Astrocyte (in vitro differentiated cells and primary cell): Measurements from ENCODE around the gene TMEM222. TPM values are rescaled to one million over a fixed set of nuclear protein-coding genes. Genes with fewer than 3 reads are reported as not detected.

Experiments
- DNase-seq: peaks from one replicate; pipeline ENCODE4 v3.0.0-alpha.2; 2010; ENCODE audit warnings: low read depth
- FAIRE-seq: peaks from 2 replicates; lab custom pipeline; 2011; peaks lifted over from hg19 to GRCh38; lab: Jason Lieb, UNC
- H2AFZ ChIP-seq: 2 replicates; pipeline ENCODE4 v1.6.0; 2012; ENCODE audit warnings: low read depth, low read length, inconsistent platforms
- H3K27ac ChIP-seq: 2 replicates; pipeline ENCODE4 v1.5.1; 2011; ENCODE audit warnings: low read depth, low read length, inconsistent platforms
- H3K27me3 ChIP-seq: 2 replicates; pipeline ENCODE4 v1.6.0; 2011; ENCODE audit warnings: low read length, inconsistent platforms; ENCODE audit not compliant: insufficient read depth
- H3K36me3 ChIP-seq: 2 replicates; pipeline ENCODE4 v1.5.1; 2011; ENCODE audit warnings: low read length, inconsistent platforms; ENCODE audit not compliant: insufficient read depth
- H3K4me1 ChIP-seq: 2 replicates; pipeline ENCODE4 v1.5.1; 2011; ENCODE audit warnings: low read length, inconsistent platforms; ENCODE audit not compliant: insufficient read depth
- H3K4me2 ChIP-seq: 2 replicates; pipeline ENCODE4 v1.6.0; 2012; ENCODE audit warnings: low read length, inconsistent platforms
- H3K4me3 ChIP-seq: 2 replicates; pipeline ENCODE4 v1.5.1; 2011; ENCODE audit warnings: low read depth, mild to moderate bottlenecking, low read length, inconsistent platforms; ENCODE audit not compliant: insufficient read depth
- H3K79me2 ChIP-seq: 2 replicates; pipeline ENCODE4 v1.6.0; 2012; ENCODE audit warnings: mild to moderate bottlenecking, low read length, inconsistent platforms; ENCODE audit not compliant: insufficient read depth
- H3K9ac ChIP-seq: 2 replicates; pipeline ENCODE4 v1.6.0; 2012; ENCODE audit warnings: mild to moderate bottlenecking, low read length, inconsistent platforms
- H3K9me3 ChIP-seq: 2 replicates; pipeline ENCODE4 v1.5.1; 2012; ENCODE audit warnings: low read depth, mild to moderate bottlenecking, low read length, inconsistent platforms; ENCODE audit not compliant: insufficient read depth
- H4K20me1 ChIP-seq: 2 replicates; pipeline ENCODE4 v1.6.0; 2012; ENCODE audit warnings: low read length, inconsistent platforms; ENCODE audit not compliant: insufficient read depth
- H3K27ac Mint-ChIP-seq: one replicate; pipeline ENCODE4 v1.8.0; 2021; ENCODE audit warnings: mild to moderate bottlenecking, mixed read lengths; ENCODE audit not compliant: unreplicated experiment
- H3K27me3 Mint-ChIP-seq: one replicate; pipeline ENCODE4 v1.8.0; 2021; ENCODE audit warnings: low read depth, mixed read lengths; ENCODE audit not compliant: unreplicated experiment
- H3K36me3 Mint-ChIP-seq: one replicate; pipeline ENCODE4 v1.8.0; 2021; ENCODE audit warnings: low read depth, mixed read lengths; ENCODE audit not compliant: unreplicated experiment
- H3K4me1 Mint-ChIP-seq: one replicate; pipeline ENCODE4 v1.8.0; 2021; ENCODE audit warnings: low read depth, mixed read lengths; ENCODE audit not compliant: unreplicated experiment
- H3K4me3 Mint-ChIP-seq: one replicate; pipeline ENCODE4 v1.8.0; 2021; ENCODE audit warnings: mild to moderate bottlenecking, moderate library complexity, mixed read lengths; ENCODE audit not compliant: unreplicated experiment
- H3K9me3 Mint-ChIP-seq: one replicate; pipeline ENCODE4 v1.8.0; 2021; ENCODE audit warnings: mild to moderate bottlenecking, mixed read lengths; ENCODE audit not compliant: unreplicated experiment
- CTCF ChIP-seq: IDR thresholded peaks from 2 replicates; pipeline ENCODE4 v1.5.1; 2011; ENCODE audit warnings: low read depth, mild to moderate bottlenecking, inconsistent platforms, low read length, moderate library complexity; ENCODE audit not compliant: insufficient read depth
- EZH2 ChIP-seq: IDR thresholded peaks from 2 replicates; pipeline ENCODE4 v1.6.1; 2012; ENCODE audit warnings: mild to moderate bottlenecking, low read length, inconsistent platforms; ENCODE audit not compliant: insufficient read depth
- total RNA-seq: library from RNA; stranded (reverse); gene quantifications from 2 replicates; pipeline ENCODE4 v1.2.1, GENCODE V29; 2021

Gene TMEM222
- total RNA-seq, 1 donor from 2014 or later = 46.0 TPM

- H3K27me3 ChIP-seq = peaks cover 3% of the 10 kb centered on the region
- no peak overlapping the region for H3K9ac ChIP-seq
- no peak overlapping the region for H3K4me3 ChIP-seq
- H3K4me1 ChIP-seq = peaks cover 7% of the 10 kb centered on the region
- Mint-ChIP-seq H3K27ac (no peak overlapping the region), H3K4me3 (no peak overlapping the region), H3K27me3 (peaks cover 9% of the 10 kb centered on the region), H3K4me1 (peaks cover 3% of the 10 kb centered on the region), H3K36me3 (no peaks in the 10 kb centered on the region), H3K9me3 (no peaks in the 10 kb centered on the region)
- H2AFZ ChIP-seq = peak overlapping the region; percentile 49
- no peaks in the 10 kb centered on the region for H3K9me3 ChIP-seq
- H3K36me3 ChIP-seq = no peaks in the 10 kb centered on the region
- TF ChIP-seq CTCF = no peak
- no peak for TF ChIP-seq EZH2
- FAIRE-seq (no peak), DNase-seq (no peak)
- H3K27ac ChIP-seq = no peak overlapping the region
- no peak overlapping the region for H3K4me2 ChIP-seq
- H4K20me1 ChIP-seq = no peaks in the 10 kb centered on the region
- H3K79me2 ChIP-seq = peaks cover 15% of the 10 kb centered on the region
These were observed 3.4 kb upstream of the TMEM222 start for GRCh38 chr1:27318596-27318995.

GRCh38 chr1:27322569-27323240, 742 bp downstream of the TMEM222 start:
- Mint-ChIP-seq H3K4me3 (peak overlapping the region; percentile 99), H3K27ac (peak overlapping the region; percentile 95), H3K36me3 (no peaks in the 10 kb centered on the region), H3K4me1 (peaks cover 12% of the 10 kb centered on the region), H3K9me3 (no peaks in the 10 kb centered on the region), H3K27me3 (peaks cover 9% of the 10 kb centered on the region)
- DNase-seq = no peak
- Histone ChIP-seq H3K9ac (peak overlapping the region; percentile 98), H3K36me3 (peaks cover 22% of the 10 kb centered on the region), H3K4me2 (peak overlapping the region; percentile 98), H3K79me2 (peaks cover 55% of the 10 kb centered on the region), H4K20me1 (peaks cover 26% of the 10 kb centered on the region), H3K27ac (peak overlapping the region; percentile 87), H3K27me3 (no peaks in the 10 kb centered on the region), H3K9me3 (no peaks in the 10 kb centered on the region), H2AFZ (peak overlapping the region; percentile 91), H3K4me3 (peak overlapping the region; percentile 96), H3K4me1 (peaks cover 11% of the 10 kb centered on the region)
- FAIRE-seq = no peak
- TF ChIP-seq CTCF = no peak
- TF ChIP-seq EZH2 = no peak

GRCh38 chr1:27325286-27325685, 3.3 kb downstream of the TMEM222 start:
- H2AFZ ChIP-seq = no peak overlapping the region
- H3K4me3 ChIP-seq = no peak overlapping the region
- Mint-ChIP-seq H3K27me3 (no peaks in the 10 kb centered on the region), H3K36me3 (no peaks in the 10 kb centered on the region), H3K27ac (no peak overlapping the region), H3K4me3 (no peak overlapping the region), H3K9me3 (no peaks in the 10 kb centered on the region), H3K4me1 (peaks cover 12% of the 10 kb centered on the region)
- peaks cover 47% of the 10 kb centered on the region for H4K20me1 ChIP-seq
- TF ChIP-seq EZH2 = no peak
- peaks cover 31% of the 10 kb centered on the region for H3K36me3 ChIP-seq
- FAIRE-seq (no peak), DNase-seq (no peak)
- no peaks in the 10 kb centered on the region for H3K27me3 ChIP-seq
- H3K4me1 ChIP-seq = peaks cover 11% of the 10 kb centered on the region
- H3K9me3 ChIP-seq = no peaks in the 10 kb centered on the region
- H3K9ac ChIP-seq = no peak overlapping the region
- peaks cover 78% of the 10 kb centered on the region for H3K79me2 ChIP-seq
- no peak overlapping the region for H3K4me2 ChIP-seq
- H3K27ac ChIP-seq = no peak overlapping the region
